GM18520 (cell line): ENCODE data around the gene B3GALT6.

ENCODE experiments used
- ATAC-seq: cut with Tn5 transposase; IDR thresholded peaks from one replicate; pipeline ENCODE4 v1.9.1; 2021; ENCODE audit not compliant: unreplicated experiment

B3GALT6 gene

DNA sequence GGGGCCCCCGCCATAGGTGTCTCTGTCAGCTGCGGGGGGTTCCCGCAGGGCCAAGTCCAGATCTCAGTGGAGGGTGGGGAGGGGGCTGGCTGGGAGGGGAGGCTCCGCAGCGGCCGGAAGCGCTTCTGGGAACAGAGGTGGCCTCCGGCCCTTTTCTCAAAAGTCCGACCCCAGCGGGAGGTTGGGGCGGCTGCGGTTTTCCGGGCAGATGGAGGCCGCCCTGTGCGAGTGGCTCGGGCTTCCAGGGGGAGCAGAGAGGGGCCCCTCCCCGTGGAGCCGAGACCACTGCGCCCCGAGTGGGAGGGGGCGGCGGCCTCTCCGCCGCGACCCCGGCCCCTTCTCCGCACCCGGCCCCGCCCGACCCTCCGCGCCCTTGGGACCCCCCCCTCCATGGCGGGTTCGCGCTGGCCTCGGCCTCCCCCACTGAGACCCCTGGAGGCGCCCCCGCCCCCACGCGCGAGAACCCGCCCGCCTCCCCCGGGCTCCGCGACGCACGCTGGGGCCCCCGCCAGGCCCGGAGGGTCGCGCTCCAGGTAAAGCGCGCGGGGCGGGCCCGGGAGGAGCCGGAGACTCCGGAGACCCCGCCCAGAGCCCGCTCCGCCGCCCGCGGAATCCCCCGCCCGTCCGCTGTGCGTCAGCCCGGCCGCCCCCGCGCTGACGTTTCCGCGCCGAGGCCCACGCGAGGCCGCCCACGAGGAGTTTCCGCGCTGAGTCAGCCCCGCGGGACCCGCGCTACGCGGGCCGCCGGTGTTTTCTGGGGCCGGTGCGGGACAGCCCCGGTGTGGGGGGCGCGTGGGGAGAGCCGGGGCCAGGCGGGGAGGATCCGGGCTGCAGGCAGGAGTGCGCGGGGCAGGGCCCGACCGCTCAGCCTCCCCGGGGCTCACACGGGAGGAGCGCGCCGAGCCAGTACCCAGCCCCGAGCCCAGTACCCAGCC, 30.9 kb upstream of the B3GALT6 start:
- ATAC-seq: peak; percentile 50

DNA sequence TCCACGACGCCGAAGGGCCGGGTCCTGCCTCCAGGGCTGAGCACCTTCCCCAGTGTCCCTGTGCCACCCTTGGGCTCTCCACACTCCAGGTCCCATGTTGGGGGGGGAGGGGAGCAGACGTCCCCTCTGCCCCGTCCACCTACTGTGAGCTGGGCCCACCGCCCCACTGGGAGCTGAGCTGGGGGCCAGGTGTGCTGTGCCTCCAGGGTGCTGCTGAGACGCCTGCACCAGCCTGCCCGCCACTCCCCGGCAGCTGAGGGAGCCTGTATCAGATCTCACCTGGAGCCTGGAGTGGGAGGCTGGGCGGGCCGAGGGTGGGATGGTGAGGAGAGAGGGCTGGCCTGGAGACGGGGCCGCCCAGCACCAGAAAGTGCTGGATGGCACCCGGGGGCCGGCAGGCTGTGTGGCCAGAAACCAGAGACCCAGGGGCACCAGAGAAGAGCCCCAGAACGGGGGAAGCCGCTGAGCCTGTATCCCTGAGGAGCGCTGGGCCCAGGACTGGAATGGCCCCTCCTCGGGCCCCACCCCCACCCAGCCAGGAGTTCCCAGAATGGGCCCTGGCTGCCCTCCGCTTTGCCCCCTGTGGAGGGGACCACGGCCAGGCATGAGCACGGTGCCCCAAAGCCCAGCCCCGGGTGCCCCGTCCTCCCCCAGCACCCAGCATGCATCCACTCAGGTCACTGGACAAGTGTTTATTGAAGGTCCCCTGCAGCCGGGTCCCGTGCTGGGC, 29.0 kb upstream of the B3GALT6 start:
- ATAC-seq: no peak

DNA sequence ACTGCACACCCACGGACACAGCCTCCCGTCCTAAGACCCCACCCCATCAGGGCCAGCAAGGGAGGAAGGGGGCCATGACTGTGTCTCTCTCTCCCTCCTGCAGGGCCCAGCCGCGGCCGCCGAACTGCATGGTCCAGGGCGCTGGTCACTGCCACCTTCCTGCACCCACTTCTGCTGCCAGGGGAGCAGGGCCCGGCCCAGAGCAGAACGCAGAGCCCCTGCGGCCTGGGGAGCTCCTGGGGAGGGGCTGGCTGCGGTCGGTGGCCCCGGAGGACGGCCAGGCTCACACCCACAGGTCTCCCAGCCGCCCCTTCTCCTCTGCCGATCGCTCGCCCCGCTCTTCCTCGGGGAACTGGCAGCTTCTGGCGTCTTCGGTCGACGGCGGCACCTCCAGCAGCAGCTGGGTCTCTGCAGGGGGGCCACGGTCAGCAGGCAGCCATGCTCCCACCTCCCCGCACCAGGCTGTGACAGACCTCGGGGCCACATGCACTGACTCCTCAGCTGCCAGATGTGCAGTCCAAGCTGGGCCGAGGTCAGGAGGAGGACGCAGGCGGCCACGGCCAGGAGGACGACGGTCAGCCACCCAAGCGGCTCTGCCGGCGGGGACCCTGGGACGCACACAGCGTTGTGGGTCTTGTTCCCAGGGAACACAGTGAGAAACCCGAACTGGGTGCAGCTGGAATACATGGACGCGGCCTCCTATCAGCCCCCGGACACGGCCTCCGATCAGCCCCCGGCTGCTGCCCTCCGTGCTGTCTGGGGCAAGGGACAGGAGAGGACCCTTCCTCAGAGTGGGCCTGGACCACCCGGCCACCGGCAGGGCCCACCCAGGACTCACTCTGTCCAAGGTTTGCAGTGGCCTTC, 28.2 kb upstream of the B3GALT6 start:
- ATAC-seq: no peak

DNA sequence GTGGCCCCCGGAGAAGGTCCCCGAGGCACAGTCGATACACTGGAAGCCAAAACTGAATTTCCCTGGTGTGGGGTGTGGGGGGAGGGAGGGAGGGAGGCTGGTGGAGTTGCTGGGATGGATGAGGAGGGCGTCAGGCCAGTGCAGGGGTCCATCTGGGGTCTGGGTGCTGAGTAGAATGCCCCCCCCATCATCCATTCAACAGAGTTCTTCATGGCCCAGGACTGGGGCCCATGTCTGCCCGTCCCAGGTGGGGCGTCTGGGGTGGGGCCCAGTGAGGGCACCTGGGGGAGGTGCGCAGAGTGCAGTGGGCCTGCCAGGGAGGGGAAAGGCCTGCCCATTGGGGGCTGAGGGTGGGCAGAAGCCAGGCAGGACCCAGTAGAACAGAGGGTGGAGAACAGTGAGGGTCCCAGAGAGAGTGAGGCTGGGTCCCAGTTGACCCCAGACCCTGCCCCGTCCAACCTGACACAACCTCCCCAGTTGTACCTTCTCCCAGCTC, 27.6 kb upstream of the B3GALT6 start:
- no peak for ATAC-seq

DNA sequence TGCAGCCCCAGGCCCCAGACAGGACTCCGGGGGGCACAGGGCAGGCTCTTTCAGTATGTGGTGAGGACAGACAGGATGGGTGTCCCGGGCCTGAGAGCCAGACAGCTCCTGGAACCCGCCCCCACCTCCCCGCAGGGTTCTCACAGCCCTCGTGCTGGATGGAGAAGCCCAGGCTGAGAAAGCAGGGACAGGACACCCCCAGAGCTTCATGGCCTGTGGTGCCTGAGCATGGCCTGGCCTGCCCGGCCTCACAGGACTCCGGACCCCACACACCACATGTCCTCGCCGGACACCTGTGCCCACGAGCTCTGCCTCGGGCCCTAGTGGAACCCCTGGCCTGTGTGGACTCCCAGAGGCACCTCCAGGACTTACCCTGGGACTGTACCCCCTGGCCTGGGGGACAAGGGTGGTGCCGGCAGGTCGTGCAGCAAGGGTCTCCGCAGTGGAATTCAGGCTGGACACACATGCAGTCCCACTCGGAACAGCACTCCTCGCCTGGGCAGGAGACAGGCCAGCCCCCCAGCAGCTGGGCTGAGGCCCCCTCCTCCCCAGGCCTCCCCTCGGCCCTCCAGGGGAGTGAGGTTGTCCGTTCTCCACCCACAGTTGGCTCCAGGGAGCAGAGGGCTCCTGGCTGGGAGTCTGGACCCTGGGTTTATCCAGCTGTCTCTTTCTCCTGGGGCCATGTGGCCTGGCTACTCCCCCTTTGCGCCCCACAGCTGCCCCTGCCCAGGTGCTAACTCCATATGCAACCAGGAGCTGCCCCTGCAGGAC, 26.9 kb upstream of the B3GALT6 start:
- ATAC-seq: no peak

DNA sequence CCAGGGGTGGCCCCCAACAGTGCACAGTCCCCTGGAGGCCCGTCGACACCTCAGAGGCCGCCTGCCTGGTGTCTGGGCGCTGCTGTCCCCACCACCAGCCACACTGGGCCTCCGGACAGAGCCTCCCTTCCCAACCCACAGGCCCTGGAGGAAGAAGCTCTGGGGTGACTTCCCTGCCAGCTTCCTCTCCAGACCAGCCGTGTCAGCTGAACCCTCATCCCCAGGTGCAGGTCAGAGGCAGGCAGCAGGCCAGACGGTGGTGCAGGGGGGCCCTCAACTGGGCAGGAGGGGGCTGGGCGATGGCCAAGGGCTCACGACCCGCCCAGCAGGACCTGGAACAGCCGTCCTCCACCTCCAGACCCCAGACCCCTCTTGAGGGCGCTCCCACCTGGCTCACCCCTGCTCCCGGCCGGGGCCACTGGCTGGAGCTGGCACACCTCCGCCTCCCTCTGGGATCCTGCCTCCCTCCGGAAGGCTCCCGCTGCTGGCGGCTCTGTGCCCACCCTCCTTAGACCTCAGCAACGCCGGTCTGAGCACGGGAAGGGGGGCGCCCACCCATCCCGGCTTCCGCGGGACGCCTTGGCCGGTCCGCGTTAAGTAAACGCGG, 26.2 kb upstream of the B3GALT6 start:
- ATAC-seq: no peak

DNA sequence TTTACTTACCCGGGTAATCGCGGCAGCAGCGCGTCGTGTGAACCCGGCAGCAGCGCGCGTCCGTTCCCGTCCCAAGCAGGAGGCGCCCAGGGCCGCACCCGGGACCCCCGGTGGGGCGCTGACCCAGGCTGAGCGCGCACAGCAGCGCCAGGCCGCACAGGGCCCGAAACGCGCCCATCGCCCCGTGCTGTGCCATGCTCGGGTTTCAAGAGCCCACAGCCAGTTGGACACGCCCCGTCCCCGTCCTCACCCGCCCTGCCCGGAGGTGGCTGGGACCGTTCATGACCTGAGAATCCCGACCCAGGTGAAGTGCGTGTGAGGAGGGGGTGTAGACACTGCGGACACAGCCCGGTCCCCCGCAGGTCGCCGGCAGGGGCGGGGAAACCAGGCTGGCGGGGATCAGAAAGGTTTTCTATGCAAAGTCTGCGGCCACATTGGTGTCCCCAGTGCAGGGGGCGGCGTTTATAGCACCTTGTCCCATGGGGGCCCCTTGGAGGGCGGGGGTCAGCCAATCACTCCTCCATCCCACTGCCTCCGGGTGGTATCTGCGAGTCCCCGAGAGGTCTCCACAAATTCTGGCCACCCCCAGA, 25.6 kb upstream of the B3GALT6 start, which contains the start of gene TNFRSF18:
TSS of gene TNFRSF18 (minus strand) at position 217 of the 590 bp plus-strand sequence. CDS start at position 196, 21 bp downstream.
- ATAC-seq: no peak

DNA sequence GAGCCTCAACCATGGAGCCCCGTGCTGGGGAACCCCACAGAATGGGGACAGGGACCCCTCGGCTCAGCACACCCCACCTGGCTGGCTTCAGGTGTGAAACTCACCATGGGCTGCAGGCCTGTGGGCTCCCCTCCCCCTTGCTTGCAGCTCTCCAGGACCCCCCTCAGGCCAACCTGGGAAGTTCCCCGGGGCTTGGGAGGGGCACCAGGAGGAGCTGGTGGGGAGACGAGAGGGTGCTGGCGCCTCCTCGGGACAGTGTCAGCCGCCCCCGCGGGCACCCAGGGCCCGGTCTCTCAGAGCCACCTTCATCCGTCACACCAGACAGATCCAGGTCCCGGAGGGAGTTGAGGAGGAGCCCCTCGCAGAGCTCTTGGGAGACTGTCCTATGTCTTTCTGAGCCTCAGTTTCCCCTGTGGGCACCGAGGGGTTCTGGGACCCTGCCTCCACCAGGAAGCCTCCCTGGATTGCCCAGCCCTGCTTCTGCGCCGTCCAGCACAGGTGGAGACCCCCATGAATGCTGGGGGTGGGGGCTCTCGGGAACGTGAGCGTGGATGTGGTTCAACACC, 25.0 kb upstream of the B3GALT6 start:
- no peak for ATAC-seq

DNA sequence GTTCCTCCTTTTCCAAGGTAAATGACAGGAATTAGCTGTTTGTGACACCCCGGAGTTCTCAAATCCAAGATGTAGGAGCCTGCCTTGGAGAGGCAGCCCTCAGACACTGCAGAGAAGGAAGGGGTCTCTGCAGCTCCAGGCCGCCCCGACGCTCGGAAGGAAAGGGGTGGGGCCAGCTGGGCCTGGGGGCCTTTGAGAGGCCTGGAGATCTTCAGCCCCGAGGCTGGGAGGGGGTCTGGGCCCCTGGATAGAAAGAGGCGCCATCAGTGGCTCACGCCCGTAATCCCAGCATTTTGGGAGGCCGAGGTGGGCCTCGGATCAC, 24.5 kb upstream of the B3GALT6 start:
- ATAC-seq: no peak

DNA sequence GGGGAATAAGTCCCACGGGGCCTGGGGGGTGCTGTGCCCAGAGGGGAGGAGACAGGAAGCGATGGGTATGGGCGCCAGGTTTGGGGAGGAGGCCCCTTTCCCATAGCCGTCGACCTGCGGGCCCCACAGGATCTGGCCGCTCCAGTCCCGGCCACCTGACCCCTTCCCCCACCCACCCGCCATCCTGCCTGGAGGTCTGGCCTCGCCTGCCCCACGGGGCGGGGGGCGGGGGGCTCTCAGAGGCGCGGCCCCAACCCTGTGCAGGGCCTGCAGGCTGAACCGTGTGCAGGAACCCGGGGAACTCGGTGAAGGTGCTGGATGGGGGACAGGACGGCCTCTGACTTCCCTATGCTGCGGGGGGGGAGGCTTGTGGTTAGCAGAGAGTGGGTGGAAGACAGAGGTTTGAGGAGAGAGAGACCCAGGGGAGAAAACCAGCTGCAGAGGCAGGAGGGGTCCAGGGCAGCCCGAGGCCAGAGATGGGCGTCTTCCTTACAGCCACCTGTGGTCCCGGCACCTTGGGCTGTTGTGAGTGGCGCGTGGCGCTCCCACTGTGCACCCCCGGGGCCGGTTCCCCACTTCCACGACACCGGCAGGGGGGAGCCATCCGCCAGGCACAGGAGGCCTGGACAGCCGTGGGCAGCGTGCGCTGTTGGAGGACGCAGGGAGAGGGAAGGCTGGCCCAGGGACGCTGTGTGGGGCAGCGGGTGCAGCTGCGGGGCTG, 23.2 kb upstream of the B3GALT6 start:
- ATAC-seq: no peak

DNA sequence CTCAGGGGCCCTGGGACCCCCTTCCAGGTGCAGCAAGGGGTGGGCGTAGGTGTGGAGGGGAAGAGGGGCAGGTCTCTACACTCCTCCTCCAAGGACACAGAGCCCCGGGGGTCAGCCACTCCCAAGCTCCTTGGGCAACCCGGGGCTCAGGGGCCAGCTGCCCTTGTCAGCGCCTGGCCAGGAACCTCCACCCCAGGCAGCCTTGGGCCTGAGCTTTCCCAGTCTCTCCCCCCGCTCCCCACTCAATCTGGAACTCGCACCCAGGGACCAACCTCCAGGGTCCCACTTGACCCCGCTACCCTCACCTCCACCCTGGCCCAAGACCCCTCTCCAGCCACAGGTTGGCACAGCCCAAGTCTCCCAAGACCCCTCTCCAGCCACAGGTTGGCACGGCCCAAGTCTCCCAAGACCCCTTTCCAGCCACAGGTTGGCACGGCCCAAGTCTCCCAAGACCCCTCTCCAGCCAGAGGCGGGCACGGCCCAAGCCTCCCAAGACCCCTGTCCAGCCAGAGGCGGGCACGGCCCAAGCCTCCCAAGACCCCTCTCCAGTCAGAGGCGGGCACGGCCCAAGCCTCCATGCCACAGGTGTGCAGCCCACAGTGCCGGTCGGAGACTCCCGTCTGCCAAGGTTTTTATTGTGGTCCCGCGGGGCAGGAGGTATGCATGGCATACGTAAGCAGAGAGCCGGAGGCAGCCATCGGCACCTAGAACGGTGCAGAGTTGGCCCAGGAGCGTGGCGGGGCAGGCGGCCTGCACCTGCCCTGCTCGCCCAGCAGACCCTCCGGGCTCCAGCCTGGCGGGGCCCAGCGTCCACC, 21.1 kb upstream of the B3GALT6 start:
- ATAC-seq: no peak

DNA sequence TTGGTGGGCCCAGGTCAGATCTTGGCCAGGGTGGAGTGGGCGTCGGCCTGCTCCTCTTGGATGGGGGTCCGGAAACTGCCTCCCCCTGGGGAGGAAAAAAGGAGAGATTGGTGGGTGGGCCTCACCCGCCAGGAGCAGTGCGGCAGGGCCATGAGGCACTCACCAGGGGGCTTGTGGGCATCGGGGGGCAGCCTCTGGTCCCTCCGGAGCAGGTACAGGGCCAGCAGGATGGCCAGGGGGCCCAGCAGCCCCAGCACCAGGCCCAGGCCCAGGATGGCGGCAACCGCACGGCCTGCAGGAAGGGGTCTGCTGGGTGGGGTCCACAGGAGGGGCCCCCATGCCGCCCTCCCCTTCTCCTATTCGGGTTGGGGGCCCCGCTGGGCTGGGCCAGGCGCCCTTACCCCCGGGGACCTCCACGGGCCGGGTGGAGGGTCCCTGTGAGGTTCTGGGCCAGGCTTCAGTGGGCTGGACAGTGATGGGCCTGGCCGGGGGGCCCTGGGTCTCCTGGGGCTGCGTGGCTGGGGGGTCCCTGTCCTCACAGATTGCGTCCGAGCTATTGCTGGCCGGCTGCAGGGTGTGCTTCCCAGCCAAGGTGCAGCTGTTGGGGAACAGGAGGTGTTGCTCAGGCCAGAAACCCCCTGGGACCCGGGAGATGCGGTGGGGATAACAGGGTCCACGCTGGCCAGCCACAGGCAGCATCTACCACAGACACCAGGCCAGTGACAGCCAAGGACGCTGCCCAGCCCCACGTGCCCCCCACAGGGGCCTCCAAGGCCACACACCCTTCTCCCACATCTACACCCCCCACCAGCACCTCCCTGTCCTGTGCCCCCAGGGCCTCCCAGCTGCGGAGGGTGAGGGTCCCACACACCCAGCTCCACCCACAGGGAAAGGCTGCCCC, 20.2 kb upstream of the B3GALT6 start:
- no peak for ATAC-seq

DNA sequence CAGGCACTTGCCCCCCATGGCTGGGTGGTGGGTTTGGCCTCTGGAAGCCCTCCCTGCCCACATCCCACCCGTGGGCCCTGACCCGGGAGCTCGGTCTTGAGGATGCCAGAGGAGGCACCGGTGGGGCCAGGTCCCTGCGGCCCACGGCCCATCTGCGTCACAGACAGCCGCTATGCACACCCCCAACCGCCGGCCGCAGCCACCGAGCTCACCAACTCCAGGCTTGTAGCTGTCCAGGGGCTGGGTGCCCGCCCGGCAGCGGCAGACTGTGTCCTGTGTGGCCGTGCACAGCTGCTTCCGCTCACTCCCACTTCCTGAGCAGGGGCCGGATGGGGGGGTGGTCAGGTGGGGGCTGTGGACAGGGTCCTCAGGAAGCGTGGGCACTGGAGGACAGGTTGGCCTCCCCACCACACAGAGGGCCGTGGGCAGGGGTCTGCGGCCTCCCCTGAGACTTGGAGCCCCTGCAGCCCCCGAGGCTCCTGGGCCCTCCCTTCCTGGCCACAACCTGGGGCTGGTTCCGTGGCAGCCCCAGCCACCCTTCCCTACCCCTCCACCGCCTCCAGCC, 19.2 kb upstream of the B3GALT6 start:
- no peak for ATAC-seq

DNA sequence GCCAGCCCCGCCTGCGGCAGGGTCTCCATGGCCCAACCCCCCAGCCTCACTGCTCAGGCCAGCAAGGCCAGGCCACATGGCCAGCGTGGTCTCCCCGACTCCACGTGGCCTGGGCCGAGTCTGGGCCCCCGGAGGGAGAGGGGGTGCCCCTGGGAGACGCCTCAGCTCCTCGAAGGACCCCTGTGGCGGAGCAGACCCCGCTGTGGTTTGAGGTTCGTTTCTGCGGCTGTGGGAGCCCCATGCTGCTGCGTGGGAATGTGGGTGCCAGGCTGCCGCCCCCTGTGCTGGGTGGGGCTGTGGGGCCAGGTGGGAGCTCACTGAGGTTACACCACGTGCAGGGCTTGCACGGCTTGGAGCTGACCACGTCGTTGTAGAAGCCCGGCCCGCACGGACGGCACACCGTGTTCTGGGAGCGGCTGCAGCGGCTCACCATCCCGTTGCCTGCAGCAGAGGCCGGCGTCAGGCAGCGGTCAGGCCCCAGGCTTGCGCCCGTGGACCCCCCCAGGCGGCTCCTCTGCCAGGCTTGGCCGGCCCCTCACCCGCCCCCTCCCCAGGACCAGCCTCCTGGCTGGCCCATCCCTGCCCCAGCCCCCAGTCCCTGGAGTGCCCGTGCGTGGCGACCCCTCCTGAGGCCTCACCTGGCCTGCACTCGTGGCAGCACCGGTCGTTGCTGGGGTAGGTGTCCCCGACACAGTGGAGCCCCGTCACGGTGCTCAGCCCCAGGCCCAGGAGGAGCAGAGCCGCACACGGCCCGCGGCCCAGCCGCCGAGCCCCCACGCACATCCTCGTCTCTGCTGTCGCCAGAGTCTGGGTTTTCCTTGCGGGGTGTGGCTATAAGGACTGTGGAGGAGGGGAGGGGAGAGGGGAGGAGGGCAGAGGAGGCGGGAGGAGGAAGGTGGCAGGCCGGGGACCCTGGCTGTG, 18.4 kb upstream of the B3GALT6 start, which contains the start of gene TNFRSF4:
TSS of gene TNFRSF4 (minus strand) at position 809 of the 921 bp plus-strand sequence. CDS start at position 783, 26 bp downstream.
- no peak for ATAC-seq

DNA sequence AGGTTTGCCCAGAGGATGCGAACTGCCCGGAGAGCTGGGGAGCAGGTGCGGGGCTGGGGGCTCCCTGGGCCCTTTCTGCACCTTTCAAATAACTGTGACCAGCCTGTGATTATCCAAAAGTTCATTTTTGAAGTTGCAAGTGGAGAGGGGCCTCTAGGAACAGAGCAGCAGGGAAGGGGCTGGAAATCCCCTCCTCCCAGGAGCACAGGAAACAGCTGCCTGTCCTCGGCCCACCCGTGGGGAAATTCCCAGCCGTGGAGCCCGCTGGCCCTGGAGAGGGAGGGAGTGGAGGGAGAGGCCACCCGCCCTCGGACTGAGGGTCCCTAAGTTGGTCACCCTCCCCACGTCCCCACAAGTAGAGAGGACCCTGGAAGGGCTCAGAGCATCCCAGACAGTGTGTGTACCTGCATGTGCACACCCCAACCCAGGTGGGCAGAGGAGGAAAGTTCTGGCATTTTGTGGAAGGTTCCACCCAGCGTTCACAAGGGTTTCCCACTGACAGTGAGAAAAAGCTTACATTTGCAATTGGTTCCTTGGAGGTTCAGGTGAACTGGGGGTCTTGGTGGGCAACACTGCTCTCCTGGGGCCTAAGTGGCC, 16.9 kb upstream of the B3GALT6 start:
- ATAC-seq: no peak
